Esophagus muscularis mucosa (tissue), 4 donors: Measurements from ENCODE around the gene SHOC2. TPM values are rescaled to one million over a fixed set of nuclear protein-coding genes. Genes with fewer than 3 reads are reported as not detected.
A peak's percentile ranks its signal among the peaks of the same experiment; 100 is the strongest.

Source experiments
- DNase-seq: peaks from one replicate; pipeline ENCODE4 v3.0.0-alpha.2; 2017; ENCODE audit errors: extremely low spot score
- H3K27ac ChIP-seq, 4 donors: fragments of 200-600 bp; sonication (generic); replicated peaks in 1 of 4; 1 replicate in 3 of 4; 2 replicates in 1 of 4; pipeline ENCODE4 v1.5.1; 2016 to 2019; ENCODE audit warnings: mild to moderate bottlenecking in 1 of 4
- H3K27me3 ChIP-seq, 4 donors: fragments of 200-600 bp; sonication (generic); one replicate each; pipeline versions ENCODE4 v1.5.1 to v1.6.0; 2016 to 2019
- H3K36me3 ChIP-seq, 4 donors: fragments of 200-600 bp; sonication (generic); one replicate each; pipeline ENCODE4 v1.5.1; 2016 to 2019
- H3K4me1 ChIP-seq, 4 donors: fragments of 200-600 bp; sonication (generic); one replicate each; pipeline ENCODE4 v1.5.1; 2016 to 2019
- H3K4me3 ChIP-seq, 4 donors: fragments of 200-600 bp; sonication (generic); 1 replicate in 2 of 4; 2 replicates in 2 of 4; pipeline ENCODE4 v1.5.1; 2016 to 2019; ENCODE audit warnings: mild to moderate bottlenecking in 4 of 4, moderate library complexity in 1 of 4
- H3K9me3 ChIP-seq, 4 donors: fragments of 200-600 bp; sonication (generic); 1 replicate in 3 of 4; 2 replicates in 1 of 4; pipeline ENCODE4 v1.5.1; 2016 to 2019
- CTCF ChIP-seq, 3 experiments: fragments of 200-600 bp in 2 of 3; fragments of 450-650 bp in 1 of 3; sonication (generic) in 2 of 3; IDR thresholded peaks; one replicate each; pipeline ENCODE4 v1.5.1; 2017 to 2019; ENCODE audit warnings: antibody characterized with exemption in 3 of 3, mild to moderate bottlenecking in 2 of 3, moderate library complexity in 1 of 3
- EP300 ChIP-seq: sonication (generic); formaldehyde crosslinking; IDR thresholded peaks from one replicate; pipeline ENCODE4 v1.6.1; 2017; ENCODE audit warnings: antibody characterized with exemption
- POLR2A ChIP-seq: fragments of 450-650 bp; IDR thresholded peaks from one replicate; pipeline ENCODE4 v1.6.1; 2017; ENCODE audit warnings: antibody characterized with exemption, moderate library complexity, mild to moderate bottlenecking, low read depth
- POLR2AphosphoS5 ChIP-seq, 2 donors: sonication (generic); formaldehyde crosslinking; IDR thresholded peaks; one replicate each; pipeline ENCODE4 v1.6.1; 2017; ENCODE audit warnings: antibody characterized with exemption in 2 of 2
- WGBS: methylation state at CpG from one replicate; pipeline ENCODE4 v1.1.5; 2018; 5-methylcytosine and 5-hydroxymethylcytosine counted together
- intact Hi-C: fragments of 100-400 bp; cut with DNase I; formaldehyde crosslinking; loops from one replicate; pipeline ENCODE4 v1.15.1; 2023
- total RNA-seq, 4 donors: library from RNA; depleted of rRNA; stranded (reverse); fragments of >200 nt; gene quantifications; one replicate each; pipeline versions ENCODE4 v1.1.0 to v1.2.1, GENCODE V29; 2016

Gene SHOC2
- total RNA-seq, 4 donors from 2014 or later = 45.7 to 72.7 (median 55.3) TPM

GRCh38 chr10:110872984-110873923 is 46.1 kb upstream of the SHOC2 start:
- H3K4me3 ChIP-seq = peak overlapping the region; percentile 96 to 100 (median 99)
- 2% methylated on average over 16 of the region's 16 CpGs for WGBS
- DNase-seq = no peak
- H3K4me1 ChIP-seq = peaks cover 18 to 51% (median 50%) of the 10 kb centered on the region in 4 donors
- no peak for TF ChIP-seq EP300
- TF ChIP-seq POLR2AphosphoS5 (IDR thresholded peaks at IDR 0.05) = no peak
- TF ChIP-seq CTCF (IDR thresholded peaks at IDR 0.05) = no peak
- TF ChIP-seq POLR2A = no peak
- H3K9me3 ChIP-seq = no peaks in the 10 kb centered on the region
- no peaks in the 10 kb centered on the region for H3K27me3 ChIP-seq
- peaks cover 0 to 15% (median 7%) of the 10 kb centered on the region in 4 donors for H3K36me3 ChIP-seq
- peak overlapping the region; percentile 97 to 100 (median 99) for H3K27ac ChIP-seq
- intact Hi-C loops = loop anchor here (5.0 kb wide), 3 partner anchors 44 to 71 kb away; partner anchors contain the start of genes BBIP1 and SHOC2

- peak overlapping the region in 3 of 4 donors; percentile 97 to 99 (median 99) for H3K27ac ChIP-seq
- peaks cover 18 to 54% (median 52%) of the 10 kb centered on the region in 4 donors for H3K4me1 ChIP-seq
- no peak for TF ChIP-seq CTCF (IDR thresholded peaks at IDR 0.05)
- TF ChIP-seq POLR2AphosphoS5 (IDR thresholded peaks at IDR 0.05) = no peak
- no peak for TF ChIP-seq POLR2A
- TF ChIP-seq EP300 = no peak
- no peaks in the 10 kb centered on the region for H3K9me3 ChIP-seq
- H3K27me3 ChIP-seq = no peaks in the 10 kb centered on the region
- WGBS = 49% methylated on average over 2 of the region's 2 CpGs
- H3K4me3 ChIP-seq = peak overlapping the region; percentile 96 to 100 (median 99)
- DNase-seq = no peak
- intact Hi-C loops = loop anchor here (5.0 kb wide), 3 partner anchors 43 to 72 kb away; partner anchors contain the start of genes BBIP1 and SHOC2
- peaks cover 0 to 18% (median 8%) of the 10 kb centered on the region in 4 donors for H3K36me3 ChIP-seq
Observed at GRCh38 chr10:110873951-110874350, 45.5 kb upstream of the SHOC2 start.

- H3K9me3 ChIP-seq = no peaks in the 10 kb centered on the region
- H3K27me3 ChIP-seq = no peaks in the 10 kb centered on the region
- H3K4me1 ChIP-seq = peaks cover 13 to 69% (median 66%) of the 10 kb centered on the region in 4 donors
- intact Hi-C loops = no loop called here
- H3K27ac ChIP-seq = no peak overlapping the region
- TF ChIP-seq CTCF (IDR thresholded peaks at IDR 0.05) (no peak), POLR2A (no peak), EP300 (no peak), POLR2AphosphoS5 (IDR thresholded peaks at IDR 0.05) (no peak)
- no peak for DNase-seq
- no peak overlapping the region for H3K4me3 ChIP-seq
- peaks cover 0 to 22% (median 9%) of the 10 kb centered on the region in 4 donors for H3K36me3 ChIP-seq
- 81% methylated on average over 2 of the region's 2 CpGs for WGBS
Observed at GRCh38 chr10:110876000-110876399, 43.4 kb upstream of the SHOC2 start.

- Histone ChIP-seq H3K4me3 (no peak overlapping the region), H3K27me3 (no peaks in the 10 kb centered on the region), H3K27ac (no peak overlapping the region), H3K4me1 (peaks cover 11 to 71% (median 69%) of the 10 kb centered on the region in 4 donors), H3K36me3 (peaks cover 0 to 29% (median 13%) of the 10 kb centered on the region in 4 donors), H3K9me3 (no peaks in the 10 kb centered on the region)
- 87% methylated on average over 1 of the region's 1 CpG for WGBS
- no peak for TF ChIP-seq EP300
- no peak for TF ChIP-seq CTCF (IDR thresholded peaks at IDR 0.05)
- TF ChIP-seq POLR2AphosphoS5 (IDR thresholded peaks at IDR 0.05) = no peak
- no peak for TF ChIP-seq POLR2A
- no peak for DNase-seq
- intact Hi-C loops = no loop called here
Observed at GRCh38 chr10:110876788-110877187, 42.6 kb upstream of the SHOC2 start.
